Kidney (tissue), 14 donors: ENCODE results near the gene RNF212. TPM values are rescaled to one million over a fixed set of nuclear protein-coding genes. Genes with fewer than 3 reads are reported as not detected.
A peak's percentile ranks its signal among the peaks of the same experiment; 100 is the strongest.

Experiments
- DNase-seq, 5 donors: peaks; one replicate each; pipeline ENCODE4 v3.0.0-alpha.2; 2013 to 2020
- FAIRE-seq: peaks from 2 replicates; lab custom pipeline; 2012; peaks lifted over from hg19 to GRCh38; lab: Jason Lieb, UNC
- H3K27ac ChIP-seq, 2 donors: one replicate each; pipeline ENCODE4 v1.7.0; 2013; ENCODE audit warnings: low read depth in 2 of 2, low read length in 2 of 2, inconsistent platforms in 1 of 2
- H3K27me3 ChIP-seq: one replicate; pipeline ENCODE4 v1.7.1; 2013; ENCODE audit warnings: low read length, inconsistent platforms; ENCODE audit not compliant: control insufficient read depth, insufficient read depth
- H3K36me3 ChIP-seq, 3 donors: one replicate each; pipeline versions ENCODE4 v1.7.0 to v1.7.1; 2013; ENCODE audit warnings: low read length in 3 of 3, control low read depth in 1 of 3, inconsistent platforms in 1 of 3; ENCODE audit not compliant: insufficient read depth in 3 of 3, control insufficient read depth in 2 of 3
- H3K4me1 ChIP-seq, 3 donors: one replicate each; pipeline versions ENCODE4 v1.7.0 to v1.7.1; 2013; ENCODE audit warnings: low read length in 3 of 3, inconsistent platforms in 1 of 3, low read depth in 1 of 3; ENCODE audit not compliant: control insufficient read depth in 2 of 3, insufficient read depth in 2 of 3
- H3K4me3 ChIP-seq, 3 donors: one replicate each; pipeline versions ENCODE4 v1.7.0 to v1.8.1; 2013; ENCODE audit warnings: low read length in 3 of 3, control low read depth in 1 of 3, inconsistent platforms in 1 of 3
- H3K9ac ChIP-seq, 3 donors: one replicate each; pipeline versions ENCODE4 v1.7.0 to v1.7.1; 2013; ENCODE audit warnings: low read length in 3 of 3, control low read depth in 1 of 3, inconsistent platforms in 1 of 3
- H3K9me3 ChIP-seq, 3 donors: one replicate each; pipeline versions ENCODE4 v1.7.0 to v1.7.1; 2013; ENCODE audit warnings: low read length in 3 of 3, control low read depth in 1 of 3, inconsistent platforms in 1 of 3; ENCODE audit not compliant: control insufficient read depth in 2 of 3, insufficient read depth in 1 of 3
- intact Hi-C: fragments of 100-400 bp; cut with DNase I; formaldehyde crosslinking; loops from one replicate; pipeline ENCODE4 v1.11.1; 2022
- polyA plus RNA-seq: library from polyadenylated mRNA; stranded (reverse); fragments of 350-450 nt; fragmentation: Illumina TruSeq; extraction: RNeasy Lipid Tissue Mini Kit (QIAGEN cat#74804); gene quantifications from one replicate; pipeline ENCODE4 v1.2.3, GENCODE V29; 2014; ENCODE audit warnings: low read depth, low replicate concordance; ENCODE audit not compliant: insufficient read depth
- total RNA-seq: library from RNA; stranded (reverse); fragmentation: NEBNext Ultra II Directional; extraction: Animal tissue kit (Norgen Biotek cat#: 25700); gene quantifications from one replicate; pipeline ENCODE4 v1.2.1, GENCODE V29; 2021
- TF ChIP-seq, protein P1 (sequence below): IDR thresholded peaks from 3 replicates; pipeline ENCODE4 v1.5.1; 2012; ENCODE audit warnings: mild to moderate bottlenecking, moderate library complexity, borderline replicate concordance; ENCODE audit not compliant: insufficient read depth; ENCODE audit errors: extremely low read depth
- donor health status: control.
- donor health status: control.
- donor health status: control.
- donor health status: control.
- donor health status: control.
- donor health status: DM: yes; HTN: yes; CAD: no.
- donor health status: Normal renal cell carcinoma (clear cell type).

The RNF212 gene
- total and polyA plus RNA-seq, 2 donors from 2014 or later, result 5.3 to 20.8 TPM

- TF ChIP-seq, protein P1, sequence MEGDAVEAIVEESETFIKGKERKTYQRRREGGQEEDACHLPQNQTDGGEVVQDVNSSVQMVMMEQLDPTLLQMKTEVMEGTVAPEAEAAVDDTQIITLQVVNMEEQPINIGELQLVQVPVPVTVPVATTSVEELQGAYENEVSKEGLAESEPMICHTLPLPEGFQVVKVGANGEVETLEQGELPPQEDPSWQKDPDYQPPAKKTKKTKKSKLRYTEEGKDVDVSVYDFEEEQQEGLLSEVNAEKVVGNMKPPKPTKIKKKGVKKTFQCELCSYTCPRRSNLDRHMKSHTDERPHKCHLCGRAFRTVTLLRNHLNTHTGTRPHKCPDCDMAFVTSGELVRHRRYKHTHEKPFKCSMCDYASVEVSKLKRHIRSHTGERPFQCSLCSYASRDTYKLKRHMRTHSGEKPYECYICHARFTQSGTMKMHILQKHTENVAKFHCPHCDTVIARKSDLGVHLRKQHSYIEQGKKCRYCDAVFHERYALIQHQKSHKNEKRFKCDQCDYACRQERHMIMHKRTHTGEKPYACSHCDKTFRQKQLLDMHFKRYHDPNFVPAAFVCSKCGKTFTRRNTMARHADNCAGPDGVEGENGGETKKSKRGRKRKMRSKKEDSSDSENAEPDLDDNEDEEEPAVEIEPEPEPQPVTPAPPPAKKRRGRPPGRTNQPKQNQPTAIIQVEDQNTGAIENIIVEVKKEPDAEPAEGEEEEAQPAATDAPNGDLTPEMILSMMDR, result no peak
Measured at GRCh38 chr4:1087371-1087770, 26.0 kb downstream of the RNF212 start.

GRCh38 chr4:1086011-1086410 lies 27.4 kb downstream of the RNF212 start:
- intact Hi-C loops, result no loop called here
- FAIRE-seq (no peak), DNase-seq (peak in 1 of 5 donors; percentile 9)
- Histone ChIP-seq H3K27ac (no peak overlapping the region), H3K36me3 (no peaks in the 10 kb centered on the region), H3K9ac (no peak overlapping the region), H3K4me3 (no peak overlapping the region), H3K9me3 (no peaks in the 10 kb centered on the region), H3K4me1 (peaks cover 0 to 10% (median 7%) of the 10 kb centered on the region in 3 donors), H3K27me3 (no peaks in the 10 kb centered on the region)
- TF ChIP-seq, protein P1, result no peak

More at GRCh38 chr4:1087371-1087770, 26.0 kb downstream of the RNF212 start:
- no peaks in the 10 kb centered on the region for H3K9me3 ChIP-seq
- H3K4me1 ChIP-seq, result peaks cover 0 to 6% (median 0%) of the 10 kb centered on the region in 3 donors
- DNase-seq (peak in 1 of 5 donors; percentile 24), FAIRE-seq (no peak)
- no peaks in the 10 kb centered on the region for H3K36me3 ChIP-seq
- intact Hi-C loops, result no loop called here
- no peak overlapping the region for H3K4me3 ChIP-seq
- H3K27ac ChIP-seq, result no peak overlapping the region
- no peak overlapping the region for H3K9ac ChIP-seq
- no peaks in the 10 kb centered on the region for H3K27me3 ChIP-seq

- FAIRE-seq (no peak), DNase-seq (peak in 1 of 5 donors; percentile 9)
- H3K4me3 ChIP-seq, result no peak overlapping the region
- peaks cover 0 to 10% (median 7%) of the 10 kb centered on the region in 3 donors for H3K4me1 ChIP-seq
- TF ChIP-seq, protein P1, result no peak
- no peak overlapping the region for H3K27ac ChIP-seq
- no peaks in the 10 kb centered on the region for H3K9me3 ChIP-seq
- intact Hi-C loops, result no loop called here
- H3K9ac ChIP-seq, result no peak overlapping the region
- no peaks in the 10 kb centered on the region for H3K36me3 ChIP-seq
- H3K27me3 ChIP-seq, result no peaks in the 10 kb centered on the region
Measured at GRCh38 chr4:1085404-1085799, 28.0 kb downstream of the RNF212 start.
